Esophagus (tissue), 2 donors: Measurements from ENCODE around the gene PRB4. TPM values are rescaled to one million over a fixed set of nuclear protein-coding genes. Genes with fewer than 3 reads are reported as not detected.

Experiments
- H3K27ac ChIP-seq, 2 donors: one replicate each; pipeline ENCODE4 v1.5.1; 2013; ENCODE audit warnings: low read depth in 2 of 2, mild to moderate bottlenecking in 2 of 2, inconsistent platforms in 1 of 2, low read length in 1 of 2, moderate library complexity in 1 of 2
- H3K27me3 ChIP-seq, 2 donors: one replicate each; pipeline ENCODE4 v1.6.1; 2013; ENCODE audit warnings: low read length in 2 of 2, control low read depth in 1 of 2, mild to moderate bottlenecking in 1 of 2; ENCODE audit not compliant: insufficient read depth in 2 of 2, control insufficient read depth in 1 of 2
- H3K36me3 ChIP-seq, 2 donors: one replicate each; pipeline ENCODE4 v1.6.1; 2013; ENCODE audit warnings: low read length in 1 of 2; ENCODE audit not compliant: control insufficient read depth in 2 of 2, insufficient read depth in 2 of 2
- H3K4me1 ChIP-seq, 2 donors: one replicate each; pipeline ENCODE4 v1.6.1; 2013; ENCODE audit warnings: low read length in 1 of 2; ENCODE audit not compliant: control insufficient read depth in 2 of 2, insufficient read depth in 2 of 2
- H3K4me3 ChIP-seq, 2 donors: one replicate each; pipeline ENCODE4 v1.5.1; 2013; ENCODE audit warnings: low read length in 2 of 2, mild to moderate bottlenecking in 2 of 2, low read depth in 1 of 2, moderate library complexity in 1 of 2
- H3K9me3 ChIP-seq, 2 donors: one replicate each; pipeline ENCODE4 v1.6.1; 2013; ENCODE audit warnings: mild to moderate bottlenecking in 2 of 2, low read depth in 1 of 2, low read length in 1 of 2, moderate library complexity in 1 of 2; ENCODE audit not compliant: control insufficient read depth in 2 of 2, insufficient read depth in 1 of 2
- WGBS, 2 donors: extraction: QIAGEN DNeasy Blood & Tissue Kit; methylation state at CpG; one replicate each; pipeline ENCODE4 v1.1.7; 2013; 5-methylcytosine and 5-hydroxymethylcytosine counted together
- polyA plus RNA-seq, 2 donors: library from polyadenylated mRNA; stranded (reverse); fragments of 200-250 nt; gene quantifications; one replicate each; pipeline ENCODE4 v1.2.3, GENCODE V29; 2013
- donor health status: healthy with polysubstance abuse.
- donor health status: Bipolar disorder and iron deficiency.

The PRB4 gene
- polyA plus RNA-seq, 2 donors: not detected

DNA sequence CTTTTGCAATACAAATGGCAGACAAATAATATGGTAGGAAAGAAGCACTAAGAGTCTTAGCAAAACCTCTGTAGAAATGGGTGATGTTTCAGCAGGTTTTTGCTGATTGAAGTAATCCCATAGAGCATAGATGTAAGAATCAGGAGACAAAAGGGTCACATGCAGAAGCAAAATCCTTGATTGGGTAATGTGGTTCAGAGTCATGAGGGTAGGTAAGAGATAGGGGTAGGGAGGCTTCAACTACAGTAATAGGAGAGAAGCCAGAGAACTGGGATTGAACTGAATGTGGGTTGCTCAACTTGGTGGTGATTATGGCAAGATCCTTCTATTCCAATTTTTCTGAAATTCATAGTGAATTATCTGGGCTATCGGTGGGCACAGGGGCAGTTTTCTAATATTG is 45.7 kb downstream of the PRB4 start:
- no peak overlapping the region for H3K27ac ChIP-seq
- 83 to 96% methylated on average over 1 of the region's 1 CpG for whole genome bisulfite sequencing, 2 donors
- H3K9me3 ChIP-seq: peaks cover 0 to 2% of the 10 kb centered on the region in 2 donors
- H3K27me3 ChIP-seq: no peaks in the 10 kb centered on the region
- no peaks in the 10 kb centered on the region for H3K36me3 ChIP-seq
- H3K4me1 ChIP-seq: no peaks in the 10 kb centered on the region
- no peak overlapping the region for H3K4me3 ChIP-seq

Other genes starting within 250 kb of the PRB4 start
- not detected for gene TAS2R46, start 248.1 kb downstream of the PRB4 start, polyA plus RNA-seq
- not detected for gene TAS2R43, start 218.1 kb downstream of the PRB4 start, polyA plus RNA-seq
- gene TAS2R30, start 175.8 kb downstream of the PRB4 start, polyA plus RNA-seq: under 1 TPM in 1 of 2 donors, not detected in 1; 0.12 TPM
- 1 to 10 TPM; 3.5 to 6.9 TPM for gene SMIM10L1, start 139.2 kb downstream of the PRB4 start, polyA plus RNA-seq
- not detected for gene TAS2R42, start 123.5 kb downstream of the PRB4 start, polyA plus RNA-seq
- under 1 TPM in 1 of 2 donors, not detected in 1; 0.10 TPM for gene PRB3, start 40.7 kb downstream of the PRB4 start, polyA plus RNA-seq
- not detected for gene PRB2, start 85.1 kb upstream of the PRB4 start, polyA plus RNA-seq